Astrocyte of the spinal cord (primary cell): Measurements from ENCODE around the gene TSHZ3.

Experiments
- DNase-seq: peaks from one replicate; pipeline ENCODE4 v3.0.0; 2011; ENCODE audit warnings: low read depth, low spot score
- H3K4me3 ChIP-seq: 2 replicates; pipeline ENCODE4 v1.5.1; 2011; ENCODE audit warnings: low read depth, mild to moderate bottlenecking, low read length, moderate library complexity
- in situ Hi-C: cut with HindIII; loops from 2 replicates; pipeline ENCODE4 v1.10.0; 2017; ENCODE audit warnings: low sequenced_read_pairs
- TF ChIP-seq, protein P1 (sequence below): IDR thresholded peaks from 2 replicates; pipeline ENCODE4 v1.5.1; 2012; ENCODE audit warnings: low read depth, mild to moderate bottlenecking, low read length, inconsistent platforms

The TSHZ3 gene

DNA sequence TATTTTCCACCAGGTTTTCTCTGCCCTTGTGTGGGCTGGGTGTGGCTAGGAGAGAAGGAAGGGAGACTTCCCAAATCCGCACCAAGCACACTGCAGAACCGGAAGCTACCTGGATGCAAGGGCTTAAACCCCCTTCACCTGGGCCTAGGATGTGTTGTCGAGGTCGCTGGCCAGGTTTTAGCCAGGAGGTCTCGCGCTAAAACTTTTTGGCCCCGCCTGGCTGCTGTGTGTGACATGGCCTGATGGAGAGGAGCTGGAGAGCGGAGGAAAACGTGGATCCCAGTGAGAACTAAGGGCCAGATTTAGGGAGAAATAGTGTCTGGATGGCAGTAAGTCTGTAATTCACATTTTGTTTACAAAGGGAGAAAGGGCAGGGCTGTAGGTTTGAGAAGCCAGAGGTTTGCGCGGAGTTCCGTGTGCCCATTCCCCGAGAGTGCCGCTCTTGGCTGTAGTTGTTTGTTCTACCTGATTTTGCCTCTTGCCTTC lies 3.1 kb upstream of the TSHZ3 start:
- peak overlapping the region; percentile 54 for H3K4me3 ChIP-seq
- in situ Hi-C loops: no loop called here
- TF ChIP-seq, protein P1, sequence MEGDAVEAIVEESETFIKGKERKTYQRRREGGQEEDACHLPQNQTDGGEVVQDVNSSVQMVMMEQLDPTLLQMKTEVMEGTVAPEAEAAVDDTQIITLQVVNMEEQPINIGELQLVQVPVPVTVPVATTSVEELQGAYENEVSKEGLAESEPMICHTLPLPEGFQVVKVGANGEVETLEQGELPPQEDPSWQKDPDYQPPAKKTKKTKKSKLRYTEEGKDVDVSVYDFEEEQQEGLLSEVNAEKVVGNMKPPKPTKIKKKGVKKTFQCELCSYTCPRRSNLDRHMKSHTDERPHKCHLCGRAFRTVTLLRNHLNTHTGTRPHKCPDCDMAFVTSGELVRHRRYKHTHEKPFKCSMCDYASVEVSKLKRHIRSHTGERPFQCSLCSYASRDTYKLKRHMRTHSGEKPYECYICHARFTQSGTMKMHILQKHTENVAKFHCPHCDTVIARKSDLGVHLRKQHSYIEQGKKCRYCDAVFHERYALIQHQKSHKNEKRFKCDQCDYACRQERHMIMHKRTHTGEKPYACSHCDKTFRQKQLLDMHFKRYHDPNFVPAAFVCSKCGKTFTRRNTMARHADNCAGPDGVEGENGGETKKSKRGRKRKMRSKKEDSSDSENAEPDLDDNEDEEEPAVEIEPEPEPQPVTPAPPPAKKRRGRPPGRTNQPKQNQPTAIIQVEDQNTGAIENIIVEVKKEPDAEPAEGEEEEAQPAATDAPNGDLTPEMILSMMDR: no peak
- no peak for DNase-seq

GRCh38 chr19:31351855-31352195 lies 2.6 kb upstream of the TSHZ3 start:
- no peak for DNase-seq
- in situ Hi-C loops: no loop called here
- peak overlapping the region; percentile 54 for H3K4me3 ChIP-seq
- TF ChIP-seq, protein P1: no peak

DNA sequence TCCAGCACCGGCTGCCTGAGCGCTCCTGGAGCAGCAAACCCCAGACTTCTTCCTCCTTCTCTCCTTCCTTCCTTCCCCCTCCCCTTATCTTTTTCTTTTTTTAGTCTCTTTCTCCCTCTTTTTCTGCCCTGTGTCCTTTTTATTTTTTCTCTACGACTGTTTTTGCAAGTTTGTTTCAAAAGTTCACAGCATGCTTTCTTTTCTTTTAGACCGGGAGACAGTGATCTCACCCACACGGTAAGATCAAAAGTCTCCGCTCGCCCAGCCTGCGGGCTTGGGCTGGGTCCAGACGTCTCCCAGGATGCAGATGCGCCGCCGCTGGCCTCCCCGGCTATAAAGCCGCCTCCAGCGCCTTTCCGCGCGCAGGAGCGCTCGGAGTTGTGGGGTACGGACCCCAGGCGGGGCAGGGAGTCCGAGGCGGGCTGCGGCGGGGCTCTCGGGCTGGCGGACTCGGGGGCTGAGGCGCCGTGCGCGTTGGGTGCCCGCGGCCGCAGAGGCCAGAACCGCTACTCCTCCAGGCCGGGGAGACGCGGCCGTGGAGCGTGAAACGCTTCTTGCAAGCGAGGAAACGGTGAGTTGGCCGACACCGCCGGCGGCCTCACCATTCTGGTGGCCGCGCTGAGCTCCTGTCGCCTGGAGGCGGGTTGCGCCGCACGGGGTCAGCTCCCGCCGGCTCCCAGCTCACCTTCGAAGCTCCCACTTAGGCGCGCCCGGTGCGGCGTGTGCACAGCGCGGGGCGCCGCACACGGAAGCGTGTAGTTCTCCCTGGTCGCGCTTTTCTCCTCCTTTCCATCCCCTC lies 2.0 kb upstream of the TSHZ3 start:
- in situ Hi-C loops: no loop called here
- TF ChIP-seq, protein P1: no peak
- peak; percentile 82 for DNase-seq
- peak overlapping the region; percentile 54 for H3K4me3 ChIP-seq

GRCh38 chr19:31350693-31351055 lies 1.4 kb upstream of the TSHZ3 start:
- DNase-seq: peak; percentile 41
- in situ Hi-C loops: no loop called here
- peak overlapping the region; percentile 71 for H3K4me3 ChIP-seq
- TF ChIP-seq, protein P1: no peak

DNA sequence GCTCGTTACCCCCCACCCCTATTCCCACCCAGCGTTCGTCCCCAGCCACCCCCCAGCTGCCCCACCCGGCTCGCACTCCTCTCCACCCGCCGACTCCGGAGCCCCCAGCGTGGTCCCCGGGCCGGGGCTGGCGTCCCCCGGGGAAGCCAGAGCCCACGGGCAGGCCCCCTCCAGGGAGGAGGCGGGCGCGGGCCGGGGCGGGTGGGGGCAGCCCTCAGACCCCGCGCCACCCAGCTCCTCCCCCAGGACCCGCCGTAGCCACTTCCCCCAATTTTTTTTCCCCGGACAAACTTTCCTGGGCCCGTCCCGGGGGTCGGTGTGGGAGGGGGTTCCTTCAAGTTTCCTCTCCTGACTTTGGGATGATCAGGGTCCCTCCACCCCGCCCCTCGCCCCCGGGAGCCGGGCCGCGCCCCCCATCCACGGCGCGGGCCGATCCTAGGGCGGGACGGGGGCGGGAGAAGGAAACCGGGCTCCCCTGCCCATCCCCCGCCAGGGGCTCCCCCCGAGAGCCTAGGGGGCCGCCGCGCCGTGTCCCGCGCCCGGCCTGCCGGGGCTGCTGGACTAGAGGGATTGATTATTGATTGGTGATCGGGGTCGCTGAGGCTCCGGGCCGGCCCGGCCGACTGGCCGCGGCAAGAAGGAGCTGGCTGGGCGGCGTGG lies 927 bp upstream of the TSHZ3 start:
- TF ChIP-seq, protein P1: no peak
- peak overlapping the region; percentile 71 for H3K4me3 ChIP-seq
- peak; percentile 44 for DNase-seq
- in situ Hi-C loops: no loop called here

- peak; percentile 51 for DNase-seq
- in situ Hi-C loops: no loop called here
Observed at GRCh38 chr19:31348481-31349159, 616 bp downstream of the TSHZ3 start.

More at GRCh38 chr19:31348481-31349159, 616 bp downstream of the TSHZ3 start:
- H3K4me3 ChIP-seq: peak overlapping the region; percentile 71
- TF ChIP-seq, protein P1: no peak
